Astrocyte of the spinal cord (primary cell): ENCODE results near the gene SLC30A9.

Experiments used
- DNase-seq: peaks from one replicate; pipeline ENCODE4 v3.0.0; 2011; ENCODE audit warnings: low read depth, low spot score
- H3K4me3 ChIP-seq: 2 replicates; pipeline ENCODE4 v1.5.1; 2011; ENCODE audit warnings: low read depth, mild to moderate bottlenecking, low read length, moderate library complexity
- CTCF ChIP-seq: IDR thresholded peaks from 2 replicates; pipeline ENCODE4 v1.5.1; 2012; ENCODE audit warnings: low read depth, mild to moderate bottlenecking, low read length, inconsistent platforms
- in situ Hi-C: cut with HindIII; loops from 2 replicates; pipeline ENCODE4 v1.10.0; 2017; ENCODE audit warnings: low sequenced_read_pairs

SLC30A9 gene

GRCh38 chr4:42136371-42136770 lies 146.0 kb downstream of the SLC30A9 start:
- TF ChIP-seq CTCF: no peak
- in situ Hi-C loops: no loop called here
- H3K4me3 ChIP-seq: no peak overlapping the region
- no peak for DNase-seq
